NOMO-1 treated with dmso at 0.1 percent for 144 hours (cell line): ENCODE data around the gene LAMTOR4.

Source experiments
- DNase-seq: peaks from one replicate; lab custom pipeline; 2025; ENCODE audit not compliant: unreplicated experiment; lab: John Stamatoyannopoulos, UW

Gene LAMTOR4

GRCh38 chr7:100152937-100153666, 4.4 kb downstream of the LAMTOR4 start:
- DNase-seq = no peak

- no peak for DNase-seq
Measured at GRCh38 chr7:100153708-100154535, 5.2 kb downstream of the LAMTOR4 start.

- DNase-seq = no peak
Measured at GRCh38 chr7:100154651-100155491, 6.2 kb downstream of the LAMTOR4 start.

GRCh38 chr7:100155553-100156317, 7.0 kb downstream of the LAMTOR4 start:
- DNase-seq = no peak

GRCh38 chr7:100156331-100157068, 7.8 kb downstream of the LAMTOR4 start:
- peak; percentile 13 for DNase-seq

GRCh38 chr7:100157069-100157333, 8.3 kb downstream of the LAMTOR4 start:
- no peak for DNase-seq

- no peak for DNase-seq
Measured at GRCh38 chr7:100157334-100158228, 8.9 kb downstream of the LAMTOR4 start.

- DNase-seq = peak; percentile 82
Measured at GRCh38 chr7:100158229-100159098, 9.7 kb downstream of the LAMTOR4 start, which contains the start of gene TRAPPC14. TSS of gene TRAPPC14 (minus strand) at chr7:100158723. CDS start at chr7:100158499, 224 bp downstream.

GRCh38 chr7:100159099-100159623, 10.4 kb downstream of the LAMTOR4 start:
- DNase-seq = no peak

GRCh38 chr7:100160067-100160466, 11.3 kb downstream of the LAMTOR4 start:
- no peak for DNase-seq

GRCh38 chr7:100163006-100163531, 14.4 kb downstream of the LAMTOR4 start:
- DNase-seq = no peak

GRCh38 chr7:100163871-100164270, 15.2 kb downstream of the LAMTOR4 start:
- DNase-seq = no peak

GRCh38 chr7:100166317-100166940, 17.7 kb downstream of the LAMTOR4 start:
- DNase-seq = no peak

- no peak for DNase-seq
Measured at GRCh38 chr7:100166970-100167911, 18.5 kb downstream of the LAMTOR4 start.

GRCh38 chr7:100167912-100168323, 19.2 kb downstream of the LAMTOR4 start:
- no peak for DNase-seq
